Endothelial cell of umbilical vein (primary cell): ENCODE data around the gene YIPF1. TPM values are rescaled to one million over a fixed set of nuclear protein-coding genes. Genes with fewer than 3 reads are reported as not detected.

ENCODE experiments used
- BruUV-seq: library from RNA; stranded (reverse); fragments of 400-500 nt; replicated peaks from 2 replicates; lab custom pipeline; 2021; lab: Mats Ljungman, UMichigan
- CTCF ChIA-PET: fragments of 300-600, 350-600 bp; sonication (Branson Sonifier 250); formaldehyde crosslinking; loops from one replicate; lab custom pipeline; 2021; ENCODE audit warnings: antibody characterized with exemption, inconsistent platforms; lab: Charles Lee
- POLR2A ChIA-PET: fragments of 300-600, 350-600 bp; sonication (Branson Sonifier 250); formaldehyde crosslinking; loops from one replicate; lab custom pipeline; 2021; ENCODE audit warnings: antibody characterized with exemption, inconsistent platforms; lab: Charles Lee
- DNase-seq: peaks from one replicate; pipeline ENCODE4 v3.0.0-alpha.2; 2011; ENCODE audit warnings: low read depth, low spot score
- FAIRE-seq: peaks from 2 replicates; lab custom pipeline; 2011; peaks lifted over from hg19 to GRCh38; lab: Jason Lieb, UNC
- H2AFZ ChIP-seq: 2 replicates; pipeline ENCODE4 v1.6.0; 2012; ENCODE audit warnings: low read depth, low read length, control low read depth, inconsistent platforms
- H3K27ac ChIP-seq: 2 replicates; pipeline ENCODE4 v1.5.1; 2011; ENCODE audit warnings: low read depth, mild to moderate bottlenecking, control low read depth, low read length, moderate library complexity; ENCODE audit not compliant: insufficient read depth
- H3K27me3 ChIP-seq, 2 experiments: 2 replicates each; pipeline versions ENCODE4 v1.6.0 to v1.6.1; 2011; ENCODE audit warnings: low read length in 2 of 2, mixed read lengths in 1 of 2; ENCODE audit not compliant: control insufficient read depth in 2 of 2, insufficient read depth in 2 of 2
- H3K36me3 ChIP-seq, 2 experiments: 2 replicates in 1 of 2; 3 replicates in 1 of 2; pipeline ENCODE4 v1.5.1; 2011; ENCODE audit warnings: low read length in 2 of 2, mild to moderate bottlenecking in 1 of 2, moderate library complexity in 1 of 2; ENCODE audit not compliant: control insufficient read depth in 2 of 2, insufficient read depth in 2 of 2; ENCODE audit errors: extremely low read depth in 1 of 2
- H3K4me1 ChIP-seq: 3 replicates; pipeline ENCODE4 v1.5.1; 2011; ENCODE audit warnings: mild to moderate bottlenecking, low read length; ENCODE audit not compliant: control insufficient read depth, insufficient read depth; ENCODE audit errors: extremely low read depth
- H3K4me2 ChIP-seq: 2 replicates; pipeline ENCODE4 v1.6.1; 2011; ENCODE audit warnings: low read length, control low read depth, mixed read lengths; ENCODE audit not compliant: insufficient read depth
- H3K4me3 ChIP-seq, 3 experiments: fragments of 200-600 bp in 1 of 3; sonication (generic), shearing (Covaris generic) in 1 of 3; replicated peaks in 1 of 3; 2 replicates each; pipeline ENCODE4 v1.5.1; 2011 to 2016; ENCODE audit warnings: control low read depth in 3 of 3, low read length in 3 of 3, mild to moderate bottlenecking in 2 of 3, inconsistent platforms in 1 of 3, low read depth in 1 of 3, moderate library complexity in 1 of 3; ENCODE audit not compliant: insufficient read depth in 1 of 3
- H3K79me2 ChIP-seq: 2 replicates; pipeline ENCODE4 v1.6.0; 2012; ENCODE audit warnings: low read length, inconsistent platforms; ENCODE audit not compliant: control insufficient read depth, insufficient read depth
- H3K9ac ChIP-seq: replicated peaks from 2 replicates; pipeline ENCODE3; 2011; ENCODE audit warnings: low read length, control low read depth; ENCODE audit not compliant: insufficient read depth; ENCODE audit errors: extremely low read depth
- H3K9me1 ChIP-seq: replicated peaks from 3 replicates; pipeline ENCODE4 v1.6.0; 2011; ENCODE audit warnings: mild to moderate bottlenecking, low read length; ENCODE audit not compliant: control insufficient read depth, insufficient read depth; ENCODE audit errors: extremely low read depth
- H3K9me3 ChIP-seq: replicated peaks from 2 replicates; pipeline ENCODE4 v1.5.1; 2012; ENCODE audit warnings: low read length, inconsistent platforms; ENCODE audit not compliant: control insufficient read depth, insufficient read depth
- H4K20me1 ChIP-seq: replicated peaks from 2 replicates; pipeline ENCODE3; 2011; ENCODE audit warnings: mild to moderate bottlenecking, low read length; ENCODE audit not compliant: control insufficient read depth, insufficient read depth; ENCODE audit errors: extremely low read depth
- CTCF ChIP-seq, 2 donors: IDR thresholded peaks; 1 replicate in 1 of 2; 2 replicates in 1 of 2; pipeline ENCODE4 v1.5.1; 2011; ENCODE audit warnings: low read length in 2 of 2, mild to moderate bottlenecking in 2 of 2, moderate library complexity in 2 of 2, control low read depth in 1 of 2, inconsistent platforms in 1 of 2, low read depth in 1 of 2; ENCODE audit not compliant: insufficient read depth in 1 of 2; ENCODE audit errors: extremely low read depth in 1 of 2
- EZH2 ChIP-seq: IDR thresholded peaks from 2 replicates; pipeline ENCODE4 v1.6.1; 2012; ENCODE audit warnings: borderline replicate concordance, low read depth, mild to moderate bottlenecking, moderate library complexity, low read length, inconsistent platforms; ENCODE audit not compliant: severe bottlenecking
- FOS ChIP-seq: IDR thresholded peaks from 2 replicates; pipeline ENCODE4 v1.6.1; 2011; ENCODE audit warnings: mild to moderate bottlenecking, low read length, moderate library complexity, borderline replicate concordance; ENCODE audit not compliant: insufficient read depth
- GATA2 ChIP-seq: IDR thresholded peaks from 2 replicates; pipeline ENCODE4 v1.7.0; 2011; ENCODE audit warnings: low read depth, mild to moderate bottlenecking, moderate library complexity, mixed read lengths, low read length; ENCODE audit not compliant: insufficient read length, insufficient read depth
- JUN ChIP-seq: IDR thresholded peaks from 2 replicates; pipeline ENCODE4 v1.6.1; 2011; ENCODE audit warnings: borderline replicate concordance, low read depth; ENCODE audit not compliant: insufficient read length, insufficient read depth
- MAX ChIP-seq: IDR thresholded peaks from 2 replicates; pipeline ENCODE4 v1.6.1; 2011; ENCODE audit not compliant: insufficient read depth, insufficient read length
- MYC ChIP-seq: IDR thresholded peaks from one replicate; pipeline ENCODE4 v1.6.1; 2011; ENCODE audit warnings: mild to moderate bottlenecking, low read depth, low read length
- POLR2A ChIP-seq: IDR thresholded peaks from 2 replicates; pipeline ENCODE4 v1.6.1; 2012; ENCODE audit warnings: low read depth, mild to moderate bottlenecking, control low read depth, low read length
- POLR2AphosphoS5 ChIP-seq: IDR thresholded peaks from 2 replicates; pipeline ENCODE4 v1.6.1; 2012; ENCODE audit warnings: low read depth, mild to moderate bottlenecking, control low read depth, low read length, moderate library complexity; ENCODE audit not compliant: insufficient read depth
- dilution Hi-C: fragments of 300-500 bp; cut with MboI; formaldehyde crosslinking; loops from one replicate; pipeline ENCODE4 v1.15.0; 2019; ENCODE audit warnings: low sequenced_read_pairs; ENCODE audit not compliant: extremely low pct_ligation_motif_present
- intact Hi-C: fragments of 100-400 bp; cut with micrococcal nuclease; formaldehyde crosslinking; loops from one replicate; pipeline ENCODE4 v1.10.0; 2022
- polyA plus RNA-seq, 4 experiments: library from polyadenylated mRNA; depleted of rRNA in 3 of 4; stranded (reverse) in 3 of 4; unstranded in 1 of 4; fragments of >200 nt; gene quantifications; 2 replicates each; pipeline versions ENCODE4 v1.2.1 to v1.2.3, GENCODE V29; 2011 to 2012; ENCODE audit warnings: missing spikeins in 1 of 4
- total RNA-seq: library from RNA; stranded (reverse); gene quantifications from 2 replicates; pipeline ENCODE4 v1.2.3, GENCODE V29; 2021

YIPF1 gene
- total and polyA plus RNA-seq, 2 donors (not counting 3 experiments of a cell fraction or from before 2014, with no cell fraction given) = 14.8 to 26.2 TPM

- no peaks in the 10 kb centered on the region for H3K79me2 ChIP-seq
- H3K4me2 ChIP-seq = no peak overlapping the region
- no peaks in the 10 kb centered on the region for H3K27me3 ChIP-seq
- no peak overlapping the region for H3K4me3 ChIP-seq
- H3K9ac ChIP-seq = no peak overlapping the region
- H3K36me3 ChIP-seq = peaks cover 0 to 3% of the 10 kb centered on the region in 2 experiments
- no peak overlapping the region for H2AFZ ChIP-seq
- H3K9me3 ChIP-seq = no peaks in the 10 kb centered on the region
- ChIA-PET POLR2A (no interaction called here), CTCF (interaction anchor here (0.6 to 3.8 kb wide), 5 partner anchors 10 to 579 kb away, joined by 3 to 27 read pairs (median 3); no protein-coding TSS in a partner anchor)
- no peak for FAIRE-seq
- intact Hi-C loops = no loop called here
- no TSS peak for BruUV-seq
- no peak overlapping the region for H3K27ac ChIP-seq
- DNase-seq = no peak
- TF ChIP-seq MYC (no peak), MAX (no peak), POLR2AphosphoS5 (no peak), POLR2A (no peak), JUN (no peak), EZH2 (no peak), CTCF (IDR thresholded peaks at IDR 0.05; ENCODE audit: extremely low read depth in 1 of 2, insufficient read depth in 1 of 2, low read depth in 1 of 2, low read length in 2 of 2) (no peak), GATA2 (no peak), FOS (no peak)
- no peaks in the 10 kb centered on the region for H3K9me1 ChIP-seq
- dilution Hi-C loops = no loop called here
- no peaks in the 10 kb centered on the region for H4K20me1 ChIP-seq
- no peaks in the 10 kb centered on the region for H3K4me1 ChIP-seq
Observed at GRCh38 chr1:53850082-53850673, 39.4 kb downstream of the YIPF1 start.
